IPS-15b (cell line): ENCODE results near the gene ENDOG.
"Not testable (repeated sequence)": the region's sequence is repeated elsewhere in the genome, so short reads cannot be mapped to it uniquely, and the experiment has no call there.

Source experiments
- H3K27me3 ChIP-seq: one replicate; pipeline ENCODE4 v1.6.1; 2013; ENCODE audit warnings: low read length; ENCODE audit not compliant: control insufficient read depth, insufficient read depth
- H3K36me3 ChIP-seq: one replicate; pipeline ENCODE4 v1.6.1; 2013; ENCODE audit warnings: low read length; ENCODE audit not compliant: control insufficient read depth, insufficient read depth
- H3K4me1 ChIP-seq: one replicate; pipeline ENCODE4 v1.6.1; 2013; ENCODE audit warnings: mild to moderate bottlenecking, low read length; ENCODE audit not compliant: control insufficient read depth, insufficient read depth
- H3K4me3 ChIP-seq: one replicate; pipeline ENCODE4 v1.5.1; 2013; ENCODE audit warnings: low read depth, low read length
- H3K9ac ChIP-seq: one replicate; pipeline ENCODE4 v1.6.1; 2013; ENCODE audit warnings: low read depth, mild to moderate bottlenecking, low read length
- H3K9me3 ChIP-seq: one replicate; pipeline ENCODE4 v1.6.1; 2013; ENCODE audit warnings: mild to moderate bottlenecking, low read length; ENCODE audit not compliant: control insufficient read depth, insufficient read depth

The ENDOG gene

GRCh38 chr9:128858476-128858875 is 40.2 kb downstream of the ENDOG start:
- H3K4me1 ChIP-seq, H3K9ac ChIP-seq, H3K4me3 ChIP-seq: not testable (repeated sequence)

GRCh38 chr9:128860937-128861336 is 42.6 kb downstream of the ENDOG start:
- Histone ChIP-seq H3K4me1 (peaks cover 5% of the 10 kb centered on the region), H3K9me3 (no peaks in the 10 kb centered on the region), H3K27me3 (no peaks in the 10 kb centered on the region), H3K36me3 (no peaks in the 10 kb centered on the region), H3K4me3 (no peak overlapping the region), H3K9ac (no peak overlapping the region)

More at GRCh38 chr9:128858476-128858875, 40.2 kb downstream of the ENDOG start:
- not testable (repeated sequence) for H3K36me3 ChIP-seq, H3K27me3 ChIP-seq, H3K9me3 ChIP-seq

GRCh38 chr9:128861501-128861900 is 43.2 kb downstream of the ENDOG start:
- Histone ChIP-seq H3K9ac (no peak overlapping the region), H3K27me3 (no peaks in the 10 kb centered on the region), H3K9me3 (no peaks in the 10 kb centered on the region), H3K36me3 (no peaks in the 10 kb centered on the region), H3K4me3 (no peak overlapping the region), H3K4me1 (peaks cover 5% of the 10 kb centered on the region)

GRCh38 chr9:128862401-128862851 is 44.1 kb downstream of the ENDOG start:
- H3K9me3 ChIP-seq = no peaks in the 10 kb centered on the region
- no peaks in the 10 kb centered on the region for H3K27me3 ChIP-seq
- H3K9ac ChIP-seq = no peak overlapping the region
- H3K4me3 ChIP-seq = no peak overlapping the region
- H3K4me1 ChIP-seq = peaks cover 5% of the 10 kb centered on the region
- H3K36me3 ChIP-seq = no peaks in the 10 kb centered on the region

- Histone ChIP-seq H3K27me3 (no peaks in the 10 kb centered on the region), H3K9me3 (no peaks in the 10 kb centered on the region), H3K4me1 (peaks cover 5% of the 10 kb centered on the region), H3K4me3 (no peak overlapping the region), H3K36me3 (no peaks in the 10 kb centered on the region), H3K9ac (no peak overlapping the region)
These were observed 45.3 kb downstream of the ENDOG start for GRCh38 chr9:128863647-128864046.

GRCh38 chr9:128870128-128870940 is 52.0 kb downstream of the ENDOG start:
- Histone ChIP-seq H3K36me3 (no peaks in the 10 kb centered on the region), H3K9ac (no peak overlapping the region), H3K4me1 (no peaks in the 10 kb centered on the region), H3K9me3 (no peaks in the 10 kb centered on the region), H3K4me3 (no peak overlapping the region), H3K27me3 (no peaks in the 10 kb centered on the region)

- not testable (repeated sequence) for H3K9me3 ChIP-seq, H3K27me3 ChIP-seq, H3K36me3 ChIP-seq
These were observed 52.6 kb downstream of the ENDOG start for GRCh38 chr9:128870941-128871265.

More at GRCh38 chr9:128870941-128871265, 52.6 kb downstream of the ENDOG start:
- H3K4me1 ChIP-seq, H3K9ac ChIP-seq, H3K4me3 ChIP-seq: not testable (repeated sequence)
